Endodermal cell (in vitro differentiated cells): ENCODE data around the gene DTNB. TPM values are rescaled to one million over a fixed set of nuclear protein-coding genes. Genes with fewer than 3 reads are reported as not detected.

Experiments
- DNase-seq: peaks from one replicate; pipeline ENCODE4 v3.0.0-alpha.2; 2017
- H3K27ac ChIP-seq: 2 replicates; pipeline ENCODE4 v1.5.1; 2013; ENCODE audit warnings: mild to moderate bottlenecking, low read depth, low read length, moderate library complexity
- H3K27me3 ChIP-seq: 2 replicates; pipeline ENCODE4 v1.6.1; 2013; ENCODE audit warnings: mild to moderate bottlenecking, low read length, moderate library complexity; ENCODE audit not compliant: insufficient read depth, control insufficient read depth, poor library complexity, severe bottlenecking
- H3K36me3 ChIP-seq: 2 replicates; pipeline ENCODE4 v1.7.0; 2013; ENCODE audit warnings: mild to moderate bottlenecking, low read length, moderate library complexity; ENCODE audit not compliant: control insufficient read depth, insufficient read depth
- H3K4me1 ChIP-seq: one replicate; pipeline ENCODE4 v1.7.0; 2013; ENCODE audit warnings: low read length; ENCODE audit not compliant: control insufficient read depth, insufficient read depth
- H3K4me3 ChIP-seq: 2 replicates; pipeline ENCODE4 v1.5.1; 2013; ENCODE audit warnings: mild to moderate bottlenecking, low read length, moderate library complexity
- H3K9ac ChIP-seq: 2 replicates; pipeline ENCODE4 v1.6.1; 2013; ENCODE audit warnings: mild to moderate bottlenecking, low read length, moderate library complexity; ENCODE audit not compliant: poor library complexity, severe bottlenecking; ENCODE audit errors: extremely low read depth
- H3K9me3 ChIP-seq: 2 replicates; pipeline ENCODE4 v1.6.1; 2013; ENCODE audit warnings: mild to moderate bottlenecking, low read length, moderate library complexity; ENCODE audit not compliant: control insufficient read depth
- H3K27ac Mint-ChIP-seq: 2 replicates; pipeline ENCODE4 v1.8.0; 2020; ENCODE audit warnings: mixed read lengths
- H3K27me3 Mint-ChIP-seq: 2 replicates; pipeline ENCODE4 v1.8.0; 2021; ENCODE audit warnings: mild to moderate bottlenecking, mixed read lengths; ENCODE audit not compliant: insufficient read depth
- H3K36me3 Mint-ChIP-seq: 2 replicates; pipeline ENCODE4 v1.8.0; 2020; ENCODE audit warnings: low read depth, mixed read lengths
- H3K4me1 Mint-ChIP-seq: 2 replicates; pipeline ENCODE4 v1.8.0; 2020; ENCODE audit warnings: mixed read lengths
- H3K4me3 Mint-ChIP-seq: 2 replicates; pipeline ENCODE4 v1.8.0; 2020; ENCODE audit warnings: mild to moderate bottlenecking, moderate library complexity, mixed read lengths
- H3K9me3 Mint-ChIP-seq: 2 replicates; pipeline ENCODE4 v1.8.0; 2020; ENCODE audit warnings: mild to moderate bottlenecking, mixed read lengths
- WGBS, 2 experiments: methylation state at CpG; one replicate each; pipeline versions ENCODE4 v1.1.5 to v1.1.7; 2013; ENCODE audit warnings: missing lambda C conversion rate in 2 of 2, mixed read lengths in 1 of 2; ENCODE audit not compliant: insufficient coverage in 1 of 2, insufficient read length in 1 of 2; 5-methylcytosine and 5-hydroxymethylcytosine counted together
- total RNA-seq, 2 donors: library from RNA; stranded (reverse); fragmentation: NEBNext Ultra II Directional in 1 of 2; extraction: Animal tissue kit (Norgen Biotek cat#: 25700) in 1 of 2; gene quantifications; 2 replicates in 1 of 2; 3 replicates in 1 of 2; pipeline ENCODE4 v1.2.1, GENCODE V29; 2021
- TF ChIP-seq, protein P1 (sequence below): fragments of 200-600 bp; sonication (generic); conservative IDR thresholded peaks from 2 replicates; pipeline ENCODE4 v1.5.0; 2021; ENCODE audit warnings: antibody characterized with exemption, mild to moderate bottlenecking

Gene DTNB
- total RNA-seq, 2 donors from 2014 or later: 38.8 to 48.7 TPM

DNA sequence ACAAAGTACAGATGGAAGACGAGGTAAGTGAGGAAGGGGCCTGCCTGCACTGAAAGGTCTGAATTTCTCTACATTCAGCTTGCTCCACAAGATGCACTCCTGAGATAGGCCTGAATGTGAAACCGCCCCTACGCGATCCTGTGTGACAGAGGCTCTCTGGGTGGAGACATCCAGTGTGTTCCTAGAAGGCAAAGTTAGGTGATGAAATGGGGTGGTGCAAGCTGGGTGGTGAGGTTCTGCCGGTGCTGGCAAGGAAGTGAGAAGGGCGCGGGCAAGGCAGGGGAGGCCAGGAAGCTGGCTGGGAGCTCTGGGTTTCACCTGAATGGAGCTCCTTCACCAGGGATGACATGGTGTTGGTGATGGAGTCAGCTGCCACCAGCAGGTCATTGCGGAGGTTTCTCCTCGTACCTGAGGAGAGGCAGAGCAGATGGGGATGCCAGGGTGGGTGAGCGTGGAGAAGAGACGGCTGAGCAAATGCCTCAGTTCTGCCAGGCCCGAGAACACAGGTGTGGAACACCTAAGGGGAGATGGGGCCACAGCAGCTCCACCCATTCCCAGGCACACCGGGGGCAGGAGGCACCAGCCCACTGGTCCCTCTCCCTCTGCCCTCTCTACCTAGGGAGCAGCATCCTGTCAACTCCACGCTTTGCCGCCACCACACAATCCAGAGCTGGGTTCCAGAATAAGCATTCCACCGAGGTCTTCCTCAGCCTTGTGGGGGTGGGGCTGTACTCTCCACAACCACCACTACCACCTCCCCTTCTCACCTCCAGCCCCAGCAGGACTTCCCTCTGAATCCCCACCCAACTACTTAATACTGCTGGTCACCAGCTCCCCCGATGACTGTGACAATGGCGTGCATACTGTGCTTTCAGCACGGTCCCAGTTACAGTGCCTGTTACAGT lies 286.2 kb downstream of the DTNB start:
- Histone ChIP-seq H3K4me3 (no peak overlapping the region), H3K9ac (no peak overlapping the region), H3K27me3 (no peaks in the 10 kb centered on the region), H3K27ac (no peak overlapping the region), H3K36me3 (no peaks in the 10 kb centered on the region), H3K9me3 (no peaks in the 10 kb centered on the region), H3K4me1 (no peaks in the 10 kb centered on the region)
- DNase-seq: peak; percentile 48
- Mint-ChIP-seq H3K27ac (peak overlapping the region; percentile 16), H3K9me3 (no peaks in the 10 kb centered on the region), H3K27me3 (no peaks in the 10 kb centered on the region), H3K4me1 (peaks cover 21% of the 10 kb centered on the region), H3K36me3 (peaks cover 20% of the 10 kb centered on the region), H3K4me3 (no peak overlapping the region)
- TF ChIP-seq, protein P1, sequence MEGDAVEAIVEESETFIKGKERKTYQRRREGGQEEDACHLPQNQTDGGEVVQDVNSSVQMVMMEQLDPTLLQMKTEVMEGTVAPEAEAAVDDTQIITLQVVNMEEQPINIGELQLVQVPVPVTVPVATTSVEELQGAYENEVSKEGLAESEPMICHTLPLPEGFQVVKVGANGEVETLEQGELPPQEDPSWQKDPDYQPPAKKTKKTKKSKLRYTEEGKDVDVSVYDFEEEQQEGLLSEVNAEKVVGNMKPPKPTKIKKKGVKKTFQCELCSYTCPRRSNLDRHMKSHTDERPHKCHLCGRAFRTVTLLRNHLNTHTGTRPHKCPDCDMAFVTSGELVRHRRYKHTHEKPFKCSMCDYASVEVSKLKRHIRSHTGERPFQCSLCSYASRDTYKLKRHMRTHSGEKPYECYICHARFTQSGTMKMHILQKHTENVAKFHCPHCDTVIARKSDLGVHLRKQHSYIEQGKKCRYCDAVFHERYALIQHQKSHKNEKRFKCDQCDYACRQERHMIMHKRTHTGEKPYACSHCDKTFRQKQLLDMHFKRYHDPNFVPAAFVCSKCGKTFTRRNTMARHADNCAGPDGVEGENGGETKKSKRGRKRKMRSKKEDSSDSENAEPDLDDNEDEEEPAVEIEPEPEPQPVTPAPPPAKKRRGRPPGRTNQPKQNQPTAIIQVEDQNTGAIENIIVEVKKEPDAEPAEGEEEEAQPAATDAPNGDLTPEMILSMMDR: no peak
- WGBS, 2 experiments: 91 to 93% methylated on average over 10 to 19 of the region's 19 CpGs

DNA sequence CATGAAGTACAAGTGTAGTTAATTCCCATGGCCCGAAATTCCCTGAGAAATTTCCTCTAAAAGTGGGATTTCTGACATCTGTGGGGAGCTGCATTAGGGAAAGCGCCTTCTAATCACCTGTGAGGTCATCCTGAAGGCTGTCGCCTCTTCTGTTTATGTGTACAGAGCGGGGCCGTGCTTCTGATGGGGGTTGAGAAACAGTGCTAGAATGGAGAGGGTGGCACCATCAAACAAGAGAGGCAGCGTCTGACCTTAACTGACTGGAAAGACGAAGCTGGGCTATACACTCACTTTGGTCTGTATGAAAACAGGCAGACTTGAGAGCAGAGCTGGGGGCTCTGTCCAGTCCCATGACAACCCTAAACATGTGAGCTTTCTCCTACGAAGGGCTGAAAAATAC lies 287.5 kb downstream of the DTNB start:
- DNase-seq: no peak
- TF ChIP-seq, protein P1: no peak
- no peak overlapping the region for H3K4me3 ChIP-seq
- WGBS, 2 experiments: 88 to 99% methylated on average over 7 to 8 of the region's 8 CpGs
- H3K27ac ChIP-seq: no peak overlapping the region
- H3K27me3 ChIP-seq: no peaks in the 10 kb centered on the region
- H3K9ac ChIP-seq: no peak overlapping the region
- Mint-ChIP-seq H3K4me3 (no peak overlapping the region), H3K4me1 (peaks cover 21% of the 10 kb centered on the region), H3K27me3 (no peaks in the 10 kb centered on the region), H3K27ac (no peak overlapping the region), H3K36me3 (peaks cover 18% of the 10 kb centered on the region), H3K9me3 (no peaks in the 10 kb centered on the region)
- no peaks in the 10 kb centered on the region for H3K4me1 ChIP-seq
- no peaks in the 10 kb centered on the region for H3K9me3 ChIP-seq
- H3K36me3 ChIP-seq: no peaks in the 10 kb centered on the region

DNA sequence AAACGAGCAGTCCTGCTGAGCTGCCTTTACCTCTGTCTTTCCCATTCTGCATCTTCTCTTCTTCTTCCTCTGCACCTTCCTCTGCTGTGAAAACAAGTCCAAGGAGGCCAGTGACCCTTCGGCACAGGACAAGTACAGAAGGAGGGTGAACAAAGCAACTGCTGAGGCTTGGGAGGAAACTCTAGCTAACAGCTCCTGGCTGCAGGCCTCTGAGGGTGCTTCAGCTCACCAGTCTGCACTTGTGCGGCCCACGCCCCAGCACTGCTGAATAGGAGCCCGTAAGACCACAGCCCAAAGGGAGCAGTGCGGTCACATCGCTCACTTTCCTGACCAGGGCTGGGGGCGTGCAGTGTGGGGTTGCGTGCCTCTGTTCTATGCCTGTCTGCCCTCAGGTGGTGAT lies 289.6 kb downstream of the DTNB start:
- H3K27me3 ChIP-seq: no peaks in the 10 kb centered on the region
- no peak overlapping the region for H3K9ac ChIP-seq
- peak; percentile 41 for DNase-seq
- 94 to 100% methylated on average over 5 to 9 of the region's 9 CpGs for WGBS, 2 experiments
- Mint-ChIP-seq H3K9me3 (peaks cover 8% of the 10 kb centered on the region), H3K27me3 (peaks cover 5% of the 10 kb centered on the region), H3K4me1 (peaks cover 21% of the 10 kb centered on the region), H3K36me3 (peaks cover 13% of the 10 kb centered on the region), H3K27ac (no peak overlapping the region), H3K4me3 (no peak overlapping the region)
- no peaks in the 10 kb centered on the region for H3K4me1 ChIP-seq
- no peak overlapping the region for H3K4me3 ChIP-seq
- no peaks in the 10 kb centered on the region for H3K36me3 ChIP-seq
- no peak overlapping the region for H3K27ac ChIP-seq
- H3K9me3 ChIP-seq: no peaks in the 10 kb centered on the region
- TF ChIP-seq, protein P1: no peak
